NT2/D1 (cell line): Measurements from ENCODE around the gene SLC9A2.

Source experiments
- YY1 ChIP-seq: IDR thresholded peaks from 2 replicates; pipeline ENCODE4 v1.6.1; 2011; ENCODE audit not compliant: insufficient read length, insufficient read depth
- ZNF274 ChIP-seq: IDR thresholded peaks from 2 replicates; pipeline ENCODE4 v1.6.1; 2011; ENCODE audit warnings: mild to moderate bottlenecking, low read depth, low read length

GRCh38 chr2:102660070-102660469 lies 40.7 kb downstream of the SLC9A2 start:
- no peak for TF ChIP-seq YY1
- no peak for TF ChIP-seq ZNF274
